Measurements from ENCODE around the gene CCDC74A.
"Not testable (repeated sequence)": the region's sequence is repeated elsewhere in the genome, so short reads cannot be mapped to it uniquely, and the experiment has no call there.

CCDC74A gene

DNA sequence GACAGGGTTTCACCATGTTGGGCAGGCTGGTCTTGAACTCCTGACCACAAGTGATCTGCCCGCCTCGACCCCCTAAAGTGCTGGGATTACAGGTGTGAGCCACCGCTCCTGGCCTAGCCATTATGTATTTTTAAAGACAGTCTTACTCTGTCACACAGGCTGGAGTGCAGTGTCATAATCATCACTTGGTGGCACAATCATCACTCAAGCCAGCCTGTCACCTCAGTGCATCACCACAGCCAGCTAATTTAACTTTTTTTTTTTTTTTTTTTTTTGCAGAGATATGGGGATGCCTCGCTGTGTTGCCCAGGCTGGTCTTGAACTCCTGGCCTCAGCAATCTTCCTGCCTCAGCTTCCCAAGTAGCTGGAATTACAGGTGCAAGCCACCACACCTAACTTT, 24.1 kb upstream of the CCDC74A start:
- DNase-seq = not testable (repeated sequence)

DNA sequence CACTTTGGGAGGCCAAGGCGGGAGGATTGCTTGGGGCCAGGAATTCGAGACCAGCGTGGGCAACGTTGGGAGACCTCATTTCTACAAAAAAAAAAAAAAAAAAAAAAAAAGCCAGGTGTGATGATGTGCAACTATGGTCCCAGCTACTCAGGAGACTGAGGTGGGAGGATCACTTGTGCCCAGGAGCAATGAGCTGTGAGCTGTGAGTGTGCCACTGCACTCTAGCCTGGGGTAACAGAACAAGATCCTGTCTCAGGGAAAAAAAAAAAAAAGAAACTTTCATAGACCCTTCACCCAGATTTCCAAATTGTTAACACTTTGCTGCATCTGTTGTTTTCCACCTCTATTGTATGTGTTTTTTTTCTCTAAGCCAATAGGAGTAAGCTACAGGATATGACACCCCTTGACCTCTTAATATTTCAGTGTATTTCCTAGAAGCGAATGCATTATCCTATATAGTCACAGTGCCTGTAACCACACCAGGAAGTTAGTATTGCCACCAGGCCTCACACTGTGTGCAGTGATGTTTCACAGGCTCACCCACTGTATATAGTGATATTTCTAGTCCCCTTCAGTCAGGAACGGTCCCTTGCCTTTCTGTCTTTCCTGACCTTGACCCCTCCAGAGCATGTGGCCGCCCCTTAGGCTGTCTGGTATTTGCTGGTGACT, 23.5 kb upstream of the CCDC74A start:
- DNase-seq = not testable (repeated sequence)

DNA sequence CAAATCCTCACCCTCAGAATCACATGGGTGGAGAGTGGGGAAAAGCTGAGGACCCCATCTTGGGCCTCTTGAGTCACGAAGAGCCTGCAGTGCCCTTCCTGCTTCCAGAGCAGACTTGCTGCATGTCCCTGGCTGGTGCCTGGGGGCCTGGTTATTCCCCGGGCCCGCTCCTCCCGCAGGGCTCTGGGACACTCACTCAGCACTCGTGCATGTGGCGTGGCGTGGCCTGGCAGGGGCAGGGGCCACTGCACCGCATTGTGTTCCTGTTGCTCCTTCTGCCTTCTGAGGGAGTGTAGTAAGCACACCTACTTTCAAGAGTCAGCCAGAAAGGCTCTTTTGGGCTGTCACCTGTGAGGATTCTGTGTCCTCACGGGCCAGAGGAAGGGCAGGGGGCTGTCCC, 18.1 kb upstream of the CCDC74A start:
- no peak for DNase-seq

DNA sequence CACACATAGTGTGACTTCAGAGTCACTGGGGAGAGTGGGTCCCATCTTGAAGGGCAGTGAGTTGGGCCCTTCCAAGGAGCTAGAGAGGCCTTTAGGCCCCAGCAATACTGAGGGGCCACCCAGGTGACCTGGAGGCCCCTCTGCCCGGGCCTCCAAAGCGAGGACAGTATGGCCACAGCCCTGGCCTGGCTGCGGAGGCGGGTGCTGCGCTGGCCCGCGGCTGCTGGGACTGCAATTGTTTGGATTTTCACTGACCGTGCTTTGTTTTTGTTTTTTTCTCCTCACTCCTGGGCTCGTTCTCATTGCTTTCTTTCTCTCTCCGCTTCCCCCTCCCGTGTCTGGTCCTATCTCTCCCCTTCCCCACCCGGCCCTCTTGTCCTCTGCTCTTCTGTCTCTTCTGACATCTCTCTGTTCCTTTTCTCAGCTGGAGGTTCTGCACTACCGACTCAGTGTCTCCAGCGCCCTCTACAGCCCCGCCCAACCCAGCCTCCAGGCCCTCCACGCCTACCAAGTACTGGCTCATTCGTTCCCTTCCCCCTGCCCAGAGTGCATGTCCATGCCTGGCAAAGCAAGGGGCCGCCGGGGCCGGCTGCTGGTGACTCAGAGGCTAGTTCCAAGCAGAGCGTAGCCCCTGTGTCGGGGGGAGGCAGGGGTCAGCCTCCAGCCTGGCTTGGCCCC, 16.3 kb upstream of the CCDC74A start:
- not testable (repeated sequence) for DNase-seq

DNA sequence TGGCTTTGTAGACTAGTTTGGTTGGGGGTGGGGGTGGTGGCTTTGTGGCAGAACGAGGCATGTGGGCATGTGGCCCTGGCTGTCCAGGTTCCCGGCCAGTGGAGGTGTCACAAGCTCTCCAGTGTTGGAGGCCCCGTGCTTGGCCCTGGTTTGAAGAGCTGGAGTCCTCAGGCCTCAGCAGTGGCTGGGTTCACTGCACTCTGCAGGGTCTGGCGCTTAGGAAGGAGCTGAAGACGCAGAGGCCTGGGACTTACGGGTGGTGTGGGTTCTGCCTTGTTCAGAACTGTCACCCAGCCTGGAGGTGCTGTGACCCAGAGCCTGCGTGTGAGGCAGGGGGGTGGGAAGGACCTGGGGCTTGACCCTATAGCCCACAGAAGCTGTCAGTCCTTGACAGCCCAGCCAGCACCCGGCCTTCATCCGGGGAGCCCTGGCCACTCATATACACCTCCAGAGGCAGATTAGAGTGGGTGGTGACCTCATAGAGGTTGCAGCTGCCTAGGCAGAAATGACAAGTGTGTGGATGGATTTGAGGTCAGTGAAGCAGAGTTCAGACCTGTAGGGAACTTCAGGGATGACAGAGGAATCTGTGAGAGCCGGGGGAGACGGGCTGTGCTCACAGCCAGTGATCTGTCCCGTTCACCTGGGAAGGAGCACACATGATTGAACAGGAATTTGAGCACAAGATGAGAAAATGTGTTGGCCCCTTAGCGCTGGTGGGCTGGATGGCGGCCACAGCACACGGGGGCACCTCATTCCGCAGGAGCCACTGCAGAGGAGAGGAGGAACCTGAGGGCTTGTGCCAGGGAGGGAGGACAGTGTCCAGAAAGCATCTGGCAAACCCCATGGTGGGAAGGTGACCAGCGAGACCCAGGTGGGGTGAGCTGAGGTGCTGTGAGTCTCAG, 15.5 kb upstream of the CCDC74A start:
- not testable (repeated sequence) for DNase-seq

DNA sequence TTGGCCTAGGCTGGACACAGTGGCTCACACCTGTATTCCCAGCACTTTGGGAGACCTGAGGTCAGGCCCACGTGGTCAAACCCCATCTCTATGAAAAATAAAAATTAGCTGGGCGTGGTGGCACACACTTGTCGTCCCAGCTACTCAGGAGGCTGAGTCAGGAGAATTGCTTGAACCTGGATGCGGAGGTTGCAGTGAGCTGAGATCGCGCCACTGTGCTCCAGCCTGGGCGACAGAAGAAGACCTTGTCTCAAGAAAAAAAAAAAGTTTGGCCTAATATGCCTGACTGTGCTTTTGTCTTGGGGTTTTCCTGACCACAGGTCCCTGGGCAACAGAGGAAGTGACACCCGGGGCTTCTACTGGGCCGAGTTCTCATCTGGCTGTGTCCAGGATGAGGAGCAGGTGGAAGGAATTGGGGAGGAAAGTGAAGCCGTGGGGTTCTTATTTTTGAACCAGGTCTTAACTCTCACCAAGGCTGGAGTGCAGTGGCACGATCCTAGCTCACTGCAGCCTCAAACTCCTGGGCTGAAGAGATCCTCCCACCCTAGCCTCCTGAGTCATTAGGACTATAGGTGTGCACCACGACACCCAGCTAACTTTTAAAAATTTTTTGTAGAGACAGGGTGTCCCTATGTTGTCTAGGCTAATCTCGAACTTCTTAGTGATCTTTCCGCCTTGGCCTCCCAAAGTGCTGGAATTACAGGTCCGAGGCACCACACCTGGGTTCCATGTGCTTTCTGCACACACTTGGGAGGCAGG, 13.1 kb upstream of the CCDC74A start:
- DNase-seq = not testable (repeated sequence)

DNA sequence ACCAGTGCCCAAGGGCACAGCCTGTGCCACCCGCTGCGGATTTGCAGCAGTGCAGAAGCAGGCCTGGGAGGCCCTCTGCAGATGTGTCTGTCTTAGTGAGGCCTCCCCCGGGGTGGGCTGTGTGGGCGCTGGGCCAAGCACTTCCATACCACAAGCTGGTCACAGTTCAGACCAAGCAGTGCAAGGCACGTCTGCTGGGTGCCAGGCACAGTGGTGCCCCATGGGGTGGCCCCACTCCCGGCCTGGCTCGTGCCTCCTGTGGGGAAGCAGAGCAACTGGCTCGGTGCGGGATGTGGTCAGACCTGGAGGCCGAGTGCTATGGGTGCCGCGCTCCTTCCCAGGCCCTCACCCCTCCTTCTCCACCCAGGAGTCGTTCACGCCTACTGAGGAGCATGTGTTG, 12.5 kb upstream of the CCDC74A start:
- not testable (repeated sequence) for DNase-seq

DNA sequence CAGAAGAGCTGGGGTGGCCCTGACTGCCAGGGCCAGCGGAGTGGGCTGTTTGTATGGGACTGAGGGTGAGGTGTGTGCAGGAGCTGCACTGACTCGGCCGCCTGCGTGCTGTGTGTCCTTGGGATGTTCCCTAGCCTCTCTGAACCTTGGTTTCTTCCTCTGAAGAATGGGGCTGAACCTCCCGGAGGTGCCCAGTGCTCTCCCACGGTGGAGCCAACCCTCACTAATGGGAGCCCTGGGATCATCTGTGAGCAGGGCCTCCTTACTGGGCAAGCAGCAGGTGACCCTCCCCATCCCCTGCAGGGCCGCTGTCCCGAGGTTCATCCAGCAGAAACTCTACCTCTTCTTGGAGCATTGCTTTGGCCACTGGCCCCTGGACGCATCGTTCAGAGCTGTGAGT, 11.7 kb upstream of the CCDC74A start:
- no peak for DNase-seq

DNA sequence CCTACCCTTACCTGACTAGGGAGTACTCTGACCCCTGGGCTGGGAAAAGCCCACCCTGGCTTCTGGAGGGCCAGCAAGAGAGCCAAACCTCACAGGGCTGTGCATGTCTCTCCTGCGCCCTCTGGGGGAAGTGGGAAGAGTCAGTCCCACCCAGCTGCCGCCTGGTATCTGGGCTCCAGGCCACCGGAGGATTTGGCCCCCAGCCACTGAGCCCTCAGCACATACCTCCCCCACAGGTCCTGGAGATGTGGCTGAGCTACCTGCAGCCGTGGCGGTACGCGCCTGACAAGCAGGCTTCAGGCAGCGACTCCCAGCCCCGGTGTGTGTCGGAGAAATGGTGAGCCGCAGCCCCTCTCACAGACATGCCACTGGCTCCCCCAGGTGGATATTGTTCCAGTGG, 11.1 kb upstream of the CCDC74A start:
- DNase-seq = not testable (repeated sequence)

DNA sequence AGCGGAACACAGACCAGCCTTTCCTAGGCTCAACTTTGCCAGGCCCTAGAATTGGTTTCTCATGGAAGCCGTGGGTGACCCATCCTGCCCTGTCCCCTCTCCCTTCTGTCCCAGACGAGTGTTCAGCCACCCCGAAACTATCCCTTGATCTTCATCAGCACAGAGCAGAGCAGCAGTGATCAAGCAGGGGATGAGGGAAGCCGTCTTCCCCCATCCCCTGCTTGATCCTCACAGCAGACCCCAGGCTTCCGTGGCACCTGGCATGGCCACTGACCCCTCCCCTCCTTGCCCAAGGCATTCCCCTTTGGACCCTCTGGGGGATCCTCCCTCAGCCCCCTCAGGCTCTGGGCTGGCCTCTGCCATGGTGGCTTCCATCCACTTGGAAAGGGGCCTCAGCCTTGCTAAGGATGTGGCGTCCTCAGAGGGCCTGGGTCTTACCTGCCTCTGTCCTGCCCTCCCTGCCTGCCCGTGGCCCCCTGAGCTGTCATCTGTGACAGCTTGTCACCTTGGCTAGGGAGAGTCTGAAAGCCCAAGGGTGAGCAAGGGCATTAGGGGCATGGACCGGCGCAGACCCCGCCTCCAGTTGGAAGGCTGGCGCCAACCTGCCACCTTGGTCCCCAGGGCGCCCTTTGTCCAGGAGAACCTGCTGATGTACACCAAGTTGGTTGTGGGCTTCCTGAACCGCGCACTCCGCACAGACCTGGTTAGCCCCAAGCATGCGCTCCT, 10.4 kb upstream of the CCDC74A start:
- DNase-seq = no peak

DNA sequence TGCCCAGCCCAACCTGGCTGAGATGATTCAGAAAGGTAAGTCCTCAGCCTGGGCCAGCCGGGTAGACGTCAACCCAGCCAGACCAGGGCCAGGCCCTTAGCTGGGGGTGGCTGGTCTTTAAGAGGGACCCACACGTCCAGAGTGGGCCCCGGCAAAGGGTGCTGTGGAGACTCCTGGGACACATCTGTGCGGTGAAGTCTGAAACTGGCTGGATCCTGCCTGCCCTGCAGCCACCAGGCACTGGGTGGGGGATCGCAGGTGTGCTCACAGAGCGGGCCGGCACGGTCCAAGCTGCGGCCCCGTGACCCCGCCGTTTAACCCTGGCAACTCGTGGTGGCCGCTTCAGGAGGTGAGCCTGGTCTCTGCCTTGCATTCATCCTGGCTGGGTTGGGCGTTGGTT, 9.8 kb upstream of the CCDC74A start:
- DNase-seq = not testable (repeated sequence)

DNA sequence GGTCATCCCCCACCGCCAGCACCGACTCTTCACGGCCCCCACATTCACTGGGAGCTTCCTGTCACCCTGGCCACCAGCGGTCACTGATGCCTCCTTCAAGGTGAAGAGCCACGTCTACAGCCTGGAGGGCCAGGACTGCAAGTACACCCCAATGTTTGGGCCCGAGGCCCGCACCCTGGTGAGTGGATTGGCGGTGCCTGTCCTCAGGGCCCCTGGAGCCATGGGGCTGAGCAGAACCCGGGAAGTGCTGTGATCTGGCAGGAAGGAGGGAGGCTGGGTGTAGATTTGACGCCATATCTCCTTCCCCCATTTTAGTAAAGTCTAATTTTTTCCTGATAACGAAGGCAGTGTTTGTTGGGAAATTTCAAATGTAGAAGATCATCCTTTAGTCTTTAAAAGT, 9.2 kb upstream of the CCDC74A start:
- DNase-seq = not testable (repeated sequence)

DNA sequence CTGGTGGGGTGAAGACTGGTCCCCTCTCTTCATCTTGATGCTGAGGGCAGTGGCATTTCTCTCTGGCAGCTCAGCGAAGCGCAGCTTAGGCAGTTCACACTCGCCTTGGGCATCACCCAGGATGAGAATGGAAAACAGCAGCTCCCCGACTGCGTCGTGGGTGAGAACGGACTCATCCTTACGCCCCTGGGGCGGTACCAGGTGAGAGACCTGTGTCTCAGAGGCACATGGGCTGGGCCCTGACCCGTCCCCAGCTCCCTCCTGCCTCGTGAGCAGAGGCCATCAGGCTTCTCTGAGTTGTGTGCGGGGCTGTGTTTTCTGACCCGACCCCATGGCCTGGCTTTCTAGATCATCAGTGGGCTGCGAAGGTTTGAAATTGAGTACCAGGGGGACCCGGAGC, 8.2 kb upstream of the CCDC74A start:
- DNase-seq = no peak

DNA sequence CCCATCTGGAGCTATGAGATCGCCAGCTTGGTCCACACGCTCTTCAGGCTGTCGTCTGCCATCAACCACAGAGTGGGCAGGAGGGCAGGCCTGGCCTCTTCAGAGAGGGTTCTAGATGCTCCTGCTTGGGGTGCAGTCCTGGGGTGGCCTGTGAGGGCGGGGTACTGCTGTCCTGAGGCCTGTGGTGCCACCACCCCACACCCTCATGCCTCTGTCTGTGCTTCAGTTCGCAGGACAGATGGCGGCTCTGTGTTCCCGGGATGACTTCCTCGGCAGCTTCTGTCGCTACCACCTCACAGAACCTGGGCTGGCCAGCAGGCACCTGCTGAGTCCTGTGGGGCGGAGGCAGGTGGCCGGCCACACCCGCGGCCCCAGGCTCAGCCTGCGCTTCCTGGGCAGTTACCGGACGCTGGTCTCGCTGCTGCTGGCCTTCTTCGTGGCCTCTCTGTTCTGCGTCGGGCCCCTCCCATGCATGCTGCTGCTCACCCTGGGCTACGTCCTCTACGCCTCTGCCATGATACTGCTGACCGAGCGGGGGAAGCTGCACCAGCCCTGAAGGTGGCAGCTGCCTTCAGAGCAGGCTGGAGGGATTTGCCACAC, 7.7 kb upstream of the CCDC74A start:
- not testable (repeated sequence) for DNase-seq

DNA sequence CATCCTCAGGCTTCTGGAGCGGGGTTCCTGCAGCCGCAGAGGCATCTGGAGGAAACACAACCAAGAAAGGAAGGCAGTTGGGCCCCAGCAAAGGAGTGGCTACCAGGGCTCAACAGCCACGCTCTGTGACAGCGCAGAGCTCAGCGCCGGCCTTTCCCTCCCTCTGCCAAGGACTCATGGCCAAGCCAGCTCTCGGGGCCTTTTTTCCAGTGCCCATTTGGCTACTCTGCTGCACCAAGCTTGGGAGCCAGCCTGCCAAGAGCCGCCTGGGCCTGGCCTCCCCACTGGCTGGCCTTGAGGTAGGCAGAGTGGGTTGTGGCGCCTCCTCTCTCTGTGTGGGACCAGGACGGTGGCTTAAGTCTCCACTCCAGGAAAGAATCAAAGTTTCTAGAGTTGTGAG, 7.2 kb upstream of the CCDC74A start:
- DNase-seq = no peak

DNA sequence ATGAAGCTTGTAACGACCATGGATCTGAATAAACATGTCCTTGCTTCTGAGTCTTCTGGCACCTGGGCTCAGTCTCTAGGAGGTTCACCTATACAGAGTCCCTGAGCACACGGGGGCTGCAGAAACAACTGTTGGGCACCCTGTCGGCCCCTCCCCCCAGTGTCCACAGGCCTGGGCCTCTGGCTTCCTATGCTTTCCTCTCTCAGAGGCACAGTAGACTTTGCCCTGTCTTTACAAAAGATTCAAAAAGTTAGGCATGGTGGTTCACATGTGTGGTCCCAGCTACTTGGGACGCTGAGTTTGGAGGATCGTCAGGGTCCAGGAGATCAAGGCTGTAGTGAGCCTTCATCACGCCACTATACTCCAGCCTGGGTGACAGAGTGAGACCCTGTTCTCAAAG, 6.2 kb upstream of the CCDC74A start:
- DNase-seq = not testable (repeated sequence)

DNA sequence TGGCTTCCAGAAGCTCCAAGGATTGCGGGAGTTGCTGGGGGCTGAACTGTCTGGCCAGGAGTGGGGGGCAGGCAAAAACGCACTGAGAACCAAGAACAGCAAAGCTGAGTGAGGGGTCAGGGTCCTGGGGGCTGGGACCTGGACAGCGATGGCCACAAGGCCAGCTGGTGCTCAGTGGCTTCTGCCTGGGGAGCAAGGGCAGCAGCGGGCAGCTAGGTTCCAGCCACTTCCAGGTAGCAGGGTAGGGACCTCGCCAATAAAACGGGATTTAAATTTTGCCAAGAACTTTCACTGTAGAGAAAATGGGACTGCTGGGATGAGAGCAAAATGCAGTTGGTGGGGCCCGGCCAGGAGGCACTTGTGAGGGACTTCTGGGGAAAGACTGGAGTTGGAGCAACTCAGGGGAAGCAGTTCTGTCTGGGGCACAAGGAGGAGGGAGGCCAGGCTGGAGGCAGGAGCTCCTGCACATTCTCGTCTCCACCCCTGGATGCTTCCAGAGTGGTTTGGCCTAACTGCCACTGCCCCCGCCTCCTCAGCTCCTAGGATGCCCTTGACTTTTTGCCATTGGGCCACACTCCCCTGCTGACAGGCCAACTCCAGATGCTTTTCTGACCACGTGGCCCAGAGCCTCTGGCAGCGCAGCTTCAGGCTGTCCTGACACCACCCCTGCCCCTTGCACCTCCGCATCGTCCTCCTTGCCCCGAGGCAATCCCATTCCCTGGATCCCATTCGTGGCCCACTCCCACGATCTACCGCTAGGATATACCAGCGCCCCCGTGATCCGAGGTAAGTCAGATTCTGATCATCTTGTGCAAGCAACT, 5.5 kb upstream of the CCDC74A start:
- no peak for DNase-seq

DNA sequence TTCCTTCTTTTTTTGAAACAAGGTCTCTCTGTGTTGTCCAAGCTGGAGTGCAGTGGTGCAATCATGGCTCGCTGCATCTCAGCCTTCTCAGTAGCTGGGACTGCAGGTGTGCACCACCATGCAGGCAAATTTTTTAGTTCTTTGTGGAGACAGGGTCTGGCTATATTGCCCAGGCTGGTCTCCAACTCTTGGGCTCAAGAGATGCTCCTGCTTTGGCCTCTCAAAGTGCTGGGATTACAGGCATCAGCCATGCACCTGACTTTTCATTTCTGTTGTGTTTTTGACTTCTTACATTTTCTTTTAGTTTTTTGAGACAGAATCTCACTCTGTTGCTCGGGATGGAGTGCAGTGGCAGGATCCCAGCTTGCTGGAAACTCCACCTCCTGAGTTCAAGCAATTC, 2.4 kb upstream of the CCDC74A start:
- not testable (repeated sequence) for DNase-seq

DNA sequence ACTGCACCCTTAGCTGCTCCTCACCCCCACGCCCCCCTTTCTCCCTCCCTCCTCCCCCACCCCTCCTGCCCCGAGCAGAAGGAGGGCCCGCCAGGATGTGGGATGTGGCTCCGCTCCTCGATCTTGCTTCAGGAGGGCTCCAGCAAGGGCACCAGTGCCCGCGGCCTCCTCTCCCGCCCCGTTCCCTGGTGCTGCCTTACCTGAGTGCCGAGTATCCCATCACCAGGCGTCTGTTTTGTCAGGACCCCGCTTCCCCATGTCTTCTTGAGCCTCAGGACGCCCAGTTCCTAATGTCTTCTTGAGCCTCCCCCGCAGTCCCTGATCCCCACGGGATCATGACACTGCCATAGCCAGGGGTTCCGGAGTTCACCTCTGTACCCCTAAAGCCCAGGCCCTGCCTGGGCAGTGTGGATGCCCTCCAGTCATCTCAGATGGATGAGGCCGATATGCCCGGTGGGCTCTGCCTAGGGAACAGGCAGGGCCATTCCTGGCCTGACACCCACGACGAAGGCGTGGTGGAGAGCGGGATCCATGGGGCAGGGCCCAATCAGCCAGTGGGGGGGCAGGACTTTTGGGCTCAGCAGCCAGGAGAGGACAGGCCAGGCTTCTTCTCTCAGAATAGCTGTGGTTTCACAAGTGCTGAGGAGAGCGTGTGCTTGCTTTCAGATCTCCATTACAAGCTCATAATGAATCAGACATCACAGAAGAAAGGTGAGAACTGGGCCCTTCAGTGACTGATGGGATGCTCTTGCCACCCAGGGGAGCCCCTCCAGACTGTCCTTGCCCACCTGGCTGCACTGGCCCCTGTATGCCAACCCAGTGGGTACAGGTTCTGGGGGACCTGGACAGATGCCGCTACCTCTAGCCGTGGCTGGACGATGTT, 1.5 kb downstream of the CCDC74A start:
- DNase-seq = not testable (repeated sequence)

Data from CD4-positive, alpha-beta T cell treated with Interleukin-1 beta for 1 hour (primary cell).